Hippocampal formation (tissue), 2 donors: Measurements from ENCODE around the gene SERGEF.
"Not testable (repeated sequence)": the region's sequence is repeated elsewhere in the genome, so short reads cannot be mapped to it uniquely, and the experiment has no call there.

ENCODE experiments used
- DNase-seq, 2 donors: peaks; one replicate each; lab custom pipeline; 2025; lab: John Stamatoyannopoulos, UW

Gene SERGEF

DNA sequence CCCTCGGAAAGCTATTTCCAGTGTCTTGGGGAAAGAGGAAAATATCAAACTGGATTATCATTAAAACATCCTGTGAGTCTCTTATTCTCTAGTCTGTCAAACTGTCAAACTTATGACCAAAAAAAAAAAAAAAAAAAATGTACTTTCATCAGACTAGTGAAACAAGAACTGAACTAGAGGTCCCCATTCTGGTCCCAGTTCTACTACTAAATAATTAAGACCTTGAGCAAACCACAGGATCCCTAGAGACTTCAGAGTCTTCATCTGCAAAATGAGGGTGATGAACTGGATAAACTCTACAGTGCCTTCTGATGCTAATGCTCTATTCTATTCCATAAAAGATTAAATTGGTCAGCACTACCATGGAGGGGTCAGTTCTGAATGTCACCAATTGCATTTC, 105.8 kb downstream of the SERGEF start:
- no peak for DNase-seq

DNA sequence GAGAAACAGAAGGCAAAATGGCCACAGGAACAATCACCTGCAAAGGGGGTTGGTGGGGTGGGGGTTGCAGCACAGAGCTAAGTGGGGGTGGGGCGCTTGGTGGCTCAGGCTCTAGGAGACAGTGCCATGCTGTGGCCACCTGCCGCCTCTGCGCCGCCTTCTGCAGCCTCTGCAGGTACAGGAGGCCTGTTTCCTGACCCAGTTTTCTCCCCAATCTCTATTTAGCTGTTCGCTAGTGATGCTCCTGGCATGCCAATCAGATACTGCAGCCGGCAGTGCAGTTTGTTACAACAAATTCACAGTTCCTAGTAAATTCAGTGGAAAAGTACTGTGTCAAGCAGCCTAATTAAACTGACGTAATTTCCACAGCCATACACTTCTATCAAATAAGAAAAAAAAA, 106.4 kb downstream of the SERGEF start:
- peak in 1 of 2 donors; percentile 33 for DNase-seq

DNA sequence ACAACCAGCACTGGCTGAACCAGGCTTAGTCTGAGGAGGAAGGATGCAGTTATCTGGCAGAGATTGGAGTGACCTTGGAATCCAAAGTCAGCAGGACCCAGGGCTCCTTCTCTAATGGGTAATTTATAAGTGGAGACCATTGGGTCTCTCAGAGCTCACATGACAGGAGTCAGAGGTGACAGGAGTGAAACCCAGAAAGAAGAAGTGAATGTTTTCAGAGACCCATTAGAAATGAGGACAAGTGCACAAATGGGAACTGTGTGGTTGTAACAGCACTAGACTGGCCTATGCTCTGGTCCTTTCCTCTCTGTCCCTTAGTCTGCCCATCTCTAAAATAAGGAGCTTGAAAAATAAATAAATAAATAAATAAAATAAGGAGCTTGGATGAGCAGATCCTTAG, 107.4 kb downstream of the SERGEF start:
- no peak for DNase-seq

DNA sequence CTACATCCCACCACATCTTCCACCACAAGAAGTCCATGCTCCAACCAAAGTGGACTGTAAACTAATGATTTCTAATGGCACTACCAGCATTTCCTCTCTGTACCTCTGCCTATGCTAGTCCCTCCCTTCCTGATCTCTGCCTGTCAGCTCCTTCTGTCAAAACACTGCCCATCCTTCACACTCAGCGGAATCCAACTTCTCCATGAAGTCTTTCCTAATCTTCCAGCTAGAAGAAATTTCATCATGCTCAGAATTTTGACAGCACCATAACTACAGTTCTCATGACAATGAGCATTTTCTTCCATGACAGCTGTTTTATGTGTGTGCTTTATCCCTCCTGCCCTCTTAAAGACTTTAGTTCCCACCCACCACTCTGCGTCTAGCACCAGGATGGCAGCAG, 111.4 kb downstream of the SERGEF start:
- DNase-seq, result no peak

DNA sequence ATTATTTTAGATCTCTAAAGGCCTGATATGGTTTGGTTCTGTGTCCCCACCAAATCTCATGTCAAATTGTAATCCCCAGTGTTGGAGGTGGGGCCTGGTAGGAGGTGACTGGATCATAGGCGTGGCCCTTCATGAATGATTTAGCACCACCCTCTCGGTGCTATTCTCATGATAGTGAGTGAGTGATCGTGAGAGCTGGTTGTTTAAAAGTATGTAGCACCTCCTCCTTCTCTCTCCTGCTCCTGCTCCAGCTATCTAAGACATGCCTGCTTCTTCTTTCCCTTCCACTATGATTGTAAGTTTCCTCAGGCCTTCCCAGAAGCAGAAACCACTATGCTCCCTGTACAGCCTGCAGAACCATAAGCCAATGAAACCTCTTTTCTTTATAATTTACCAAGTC, 114.1 kb downstream of the SERGEF start:
- no peak for DNase-seq

DNA sequence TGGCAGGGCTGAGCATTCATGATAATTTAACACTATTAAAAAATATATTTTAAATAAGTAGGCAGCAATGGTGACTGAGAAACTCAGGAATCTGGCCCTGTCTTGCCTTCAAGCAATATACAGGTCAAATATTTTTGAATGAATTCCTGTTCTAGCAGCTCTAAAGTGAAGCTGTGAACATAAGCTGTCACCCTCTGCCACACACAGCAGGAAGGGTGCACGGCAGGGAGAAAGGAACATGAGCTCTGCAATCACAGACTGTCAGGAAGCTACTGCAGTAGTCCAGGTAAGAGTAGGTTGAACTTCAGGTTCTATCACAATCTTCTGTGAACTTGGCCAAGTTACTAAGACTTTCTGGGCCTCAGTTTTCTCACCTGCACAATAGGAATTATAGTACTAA, 114.8 kb downstream of the SERGEF start:
- no peak for DNase-seq

DNA sequence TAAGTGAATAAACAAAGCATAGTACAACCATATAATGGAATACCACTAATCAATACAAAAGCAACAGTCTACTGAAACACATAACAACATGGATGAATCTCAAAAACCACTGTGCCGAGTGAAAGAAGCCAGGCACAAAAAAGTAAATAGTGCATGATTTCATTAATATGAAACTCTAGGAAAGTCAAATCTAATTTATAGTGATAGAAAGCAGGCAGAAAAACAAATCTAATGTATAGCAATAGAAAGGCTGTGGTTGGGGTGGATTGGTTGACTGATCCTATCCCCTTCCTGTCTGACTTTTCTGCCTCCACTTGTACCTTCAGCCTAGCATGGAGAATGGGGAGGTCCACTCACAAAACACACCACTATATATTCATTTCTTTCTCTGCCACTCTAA, 115.4 kb downstream of the SERGEF start:
- DNase-seq, result no peak

DNA sequence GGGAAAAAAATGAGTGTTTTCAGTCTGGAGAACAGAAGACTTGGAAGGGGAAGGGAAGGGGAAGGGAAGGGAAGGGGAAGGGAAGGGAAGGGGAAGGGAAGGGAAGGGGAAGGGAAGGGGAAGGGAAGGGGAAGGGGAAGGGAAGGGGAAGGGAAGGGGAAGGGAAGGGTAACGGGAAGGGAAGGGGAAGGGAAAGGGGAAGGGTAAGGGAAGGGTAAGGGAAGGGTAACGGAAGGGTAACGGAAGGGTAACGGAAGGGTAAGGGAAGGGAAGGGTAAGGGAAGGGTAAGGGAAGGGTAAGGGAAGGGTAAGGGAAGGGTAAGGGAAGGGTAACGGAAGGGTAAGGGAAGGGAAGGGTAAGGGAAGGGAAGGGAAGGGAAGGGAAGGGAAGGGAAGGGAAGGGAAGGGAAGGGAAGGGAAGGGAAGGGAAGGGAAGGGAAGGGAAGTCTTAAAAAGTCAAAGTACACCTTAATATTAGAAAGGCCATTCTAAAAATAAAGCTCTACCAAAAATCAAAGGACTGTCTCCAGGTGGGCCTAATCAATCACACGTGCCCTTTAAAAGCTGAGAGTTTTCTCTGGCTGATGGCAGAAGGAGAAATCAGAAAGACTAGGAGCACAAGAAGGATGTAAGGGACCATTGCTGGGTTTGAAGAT, 116.2 kb downstream of the SERGEF start:
- not testable (repeated sequence) for DNase-seq

DNA sequence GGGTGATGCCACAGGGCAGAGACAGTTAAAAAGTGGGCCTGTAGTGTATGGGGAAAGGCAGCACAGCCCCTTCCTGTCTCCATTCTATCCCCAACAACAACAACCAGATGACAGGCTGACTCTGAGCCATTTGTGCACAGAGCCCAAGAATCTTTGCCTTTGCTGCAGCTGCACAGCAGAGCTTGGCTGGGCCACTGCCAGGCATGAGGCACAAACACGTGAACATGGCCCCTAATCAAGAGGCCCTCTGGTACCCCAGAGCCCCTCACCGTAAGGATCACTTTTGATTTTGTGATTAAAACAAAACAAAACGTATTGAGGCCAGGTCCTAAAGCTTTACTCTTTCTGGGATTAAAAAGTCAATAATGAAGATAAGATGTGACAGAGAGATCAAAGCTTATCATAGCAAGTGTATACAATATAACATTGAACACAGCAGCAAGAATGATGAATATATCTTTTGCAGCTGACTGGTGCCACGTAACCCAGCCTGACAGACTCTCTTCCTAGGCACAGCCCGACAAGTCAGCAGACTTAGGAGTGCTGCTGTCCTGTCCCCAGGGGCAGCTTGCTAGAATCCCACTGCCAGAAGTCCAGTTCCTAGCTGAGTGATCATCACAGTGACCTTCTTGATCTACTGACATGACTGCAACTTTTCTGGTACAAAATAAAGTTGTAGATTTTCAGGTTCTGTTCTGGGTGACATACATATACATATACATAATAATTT, 117.8 kb downstream of the SERGEF start:
- peak in 1 of 2 donors; percentile 41 for DNase-seq

DNA sequence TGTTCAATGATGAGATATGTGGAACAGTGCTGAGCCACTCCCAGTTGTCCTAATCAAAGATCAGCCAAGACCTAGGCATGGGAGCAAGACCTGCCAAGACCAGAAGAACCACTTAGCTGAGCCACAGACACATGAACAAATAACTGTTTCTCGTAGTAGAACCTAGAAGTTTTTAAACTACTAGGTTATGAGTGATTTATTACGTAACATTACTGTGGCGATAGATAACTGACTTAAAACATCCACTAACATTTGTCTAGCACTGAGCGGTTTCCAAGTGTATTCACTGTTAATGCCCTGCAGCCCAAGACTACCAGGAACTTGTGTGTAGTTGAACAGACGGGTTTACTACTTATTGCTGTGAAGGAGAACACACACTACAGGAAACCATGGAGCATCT, 120.4 kb downstream of the SERGEF start:
- DNase-seq, result no peak

DNA sequence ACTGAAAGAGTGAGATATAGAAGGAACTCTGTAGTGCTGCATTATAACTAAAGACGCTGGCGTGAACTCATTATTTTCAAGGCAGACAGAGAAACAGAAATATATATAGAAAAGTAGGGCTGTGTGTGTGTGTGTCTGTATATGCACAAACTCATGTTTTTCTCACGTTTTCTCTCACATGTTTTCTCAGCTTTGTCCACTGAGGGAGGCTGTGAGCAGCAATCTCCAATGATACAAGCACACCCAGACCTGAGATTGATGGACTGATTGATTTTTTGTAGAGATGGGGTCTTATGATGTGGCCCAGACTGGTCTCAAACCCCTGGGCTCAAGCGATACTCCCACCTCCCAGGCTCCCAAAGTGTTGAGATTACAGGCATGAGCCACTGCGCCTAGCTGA, 122.5 kb downstream of the SERGEF start:
- no peak for DNase-seq

DNA sequence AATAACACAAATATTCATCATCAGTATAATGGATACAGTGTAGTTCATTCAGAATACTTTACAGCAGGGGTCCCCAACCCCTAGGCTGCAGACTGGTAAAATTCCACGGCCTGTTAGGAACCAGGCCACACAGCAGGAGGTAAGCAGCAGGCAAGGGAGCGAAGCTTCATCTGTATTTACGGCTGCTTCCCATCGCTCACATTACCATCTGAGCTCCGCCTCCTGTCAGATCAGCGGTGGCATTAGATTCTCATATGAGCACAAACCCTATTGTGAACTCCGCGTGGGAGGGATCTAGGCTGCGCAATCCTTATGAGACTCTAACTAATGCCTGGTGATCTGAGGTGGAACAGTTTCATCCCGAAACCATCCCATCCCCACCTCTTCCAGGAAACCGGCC, 125.1 kb downstream of the SERGEF start:
- DNase-seq, result no peak

DNA sequence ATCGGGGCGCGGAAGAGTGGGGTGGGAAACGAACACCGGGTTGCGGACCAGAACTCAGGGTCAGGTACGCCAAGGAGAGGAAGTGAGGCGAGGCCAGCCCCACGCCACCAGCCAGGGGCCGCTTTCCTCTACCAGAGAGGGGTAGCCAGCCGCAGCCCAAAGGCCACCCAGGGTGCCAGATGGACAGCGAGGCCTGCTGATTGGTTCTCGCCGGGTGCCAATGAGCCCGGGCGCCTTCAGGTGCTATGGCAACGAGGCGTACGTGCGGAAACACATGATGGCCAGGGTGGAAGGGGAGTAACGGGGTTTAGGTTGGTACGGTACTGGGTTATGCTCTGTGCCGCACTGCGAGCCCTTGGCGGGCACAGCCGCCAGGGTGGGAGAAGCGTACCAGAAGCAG, 128.9 kb downstream of the SERGEF start:
- no peak for DNase-seq

DNA sequence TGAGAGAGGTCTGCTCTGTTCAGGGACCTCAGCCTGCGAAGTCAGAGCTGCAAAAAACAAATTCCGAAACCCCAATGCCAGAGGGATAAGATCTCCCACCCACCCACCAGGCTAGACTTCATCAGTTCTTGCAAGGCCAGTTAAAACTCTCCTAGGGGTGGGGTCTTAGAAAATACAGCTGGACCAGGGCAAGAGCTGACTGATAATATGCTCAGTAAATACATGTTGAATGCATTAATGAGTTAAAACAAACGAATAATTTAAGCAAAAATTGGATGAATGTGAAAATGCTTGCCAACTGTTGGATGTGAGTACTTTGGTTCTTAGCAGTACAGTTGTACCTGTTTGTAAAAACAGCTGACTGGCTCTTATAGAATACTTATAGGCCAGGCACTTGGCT, 129.8 kb downstream of the SERGEF start:
- DNase-seq, result no peak

DNA sequence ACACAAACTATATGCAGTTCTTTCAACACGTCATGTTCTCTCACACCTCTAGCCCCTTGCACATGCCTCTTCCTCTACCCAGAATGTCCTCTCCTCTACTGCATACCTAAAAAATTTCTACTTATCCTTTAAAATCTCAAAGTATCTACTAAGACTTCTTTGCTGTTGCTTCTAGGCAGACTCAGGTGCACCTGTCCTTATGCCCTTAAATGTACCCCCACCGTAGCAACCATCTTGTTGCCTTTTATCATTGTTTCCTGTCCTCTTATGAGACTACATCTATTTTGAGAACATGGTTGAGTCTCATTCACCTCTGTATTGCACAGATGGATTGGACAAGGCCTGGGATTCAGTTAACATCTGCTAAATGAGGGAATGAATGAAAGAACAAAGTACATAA, 134.1 kb downstream of the SERGEF start:
- DNase-seq, result no peak

DNA sequence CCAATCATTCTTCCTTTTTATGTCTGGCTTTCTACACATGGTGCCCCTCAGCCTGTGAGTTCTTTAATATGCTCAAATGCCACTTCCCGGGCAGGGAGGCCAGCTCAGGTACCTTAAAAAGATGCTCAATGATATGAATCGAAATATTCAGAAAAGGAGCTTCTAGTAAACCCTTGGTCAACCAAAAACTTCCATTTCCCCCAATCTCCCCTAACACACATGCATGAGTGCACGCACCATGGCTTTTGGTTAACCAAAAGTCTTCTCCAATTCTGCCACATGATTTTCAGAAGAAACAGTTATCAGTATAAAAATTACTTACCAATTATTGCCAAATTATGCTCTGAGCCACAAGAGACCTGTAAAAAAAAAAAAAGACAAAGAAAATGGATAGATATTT, 135.0 kb downstream of the SERGEF start:
- DNase-seq, result no peak

DNA sequence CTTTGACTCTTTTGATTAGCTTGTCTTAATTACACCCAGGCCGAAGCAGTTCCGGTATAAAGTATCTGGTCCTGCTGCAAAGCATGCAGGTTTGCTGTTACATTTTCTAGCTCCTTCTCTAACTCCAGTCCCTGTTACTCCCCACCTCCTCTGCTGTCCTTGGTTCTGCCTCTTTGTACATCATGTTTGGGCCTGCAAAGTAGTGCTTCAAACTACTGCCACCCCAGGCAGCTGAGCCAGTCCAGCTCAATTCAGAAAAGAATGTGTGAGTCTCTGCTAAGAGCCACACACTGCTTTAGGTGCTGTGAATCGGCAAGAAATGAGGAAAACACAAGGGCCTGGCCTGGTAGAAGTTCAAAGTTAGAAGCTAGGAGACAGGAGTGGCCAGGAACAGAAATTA, 136.0 kb downstream of the SERGEF start:
- DNase-seq, result no peak

DNA sequence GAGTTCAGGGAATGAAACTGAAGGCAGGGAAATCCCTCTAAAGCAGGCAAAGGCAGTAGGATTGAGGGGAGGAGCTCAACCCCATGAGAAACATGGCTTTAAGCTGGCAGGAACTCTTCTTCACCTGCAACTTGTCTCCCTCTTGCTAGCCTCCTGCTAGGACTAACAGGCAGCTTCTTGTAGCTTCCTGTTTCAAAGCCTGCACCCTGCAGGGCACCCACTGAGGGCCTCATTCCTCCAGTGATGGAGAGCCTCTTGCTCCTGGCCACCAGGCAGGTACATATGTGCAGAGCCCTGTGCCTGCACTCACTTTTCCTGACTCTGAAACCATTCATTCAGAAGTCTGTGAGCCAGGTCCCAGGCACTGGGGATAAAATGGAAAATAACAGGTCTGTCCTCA, 137.0 kb downstream of the SERGEF start:
- DNase-seq, result no peak

DNA sequence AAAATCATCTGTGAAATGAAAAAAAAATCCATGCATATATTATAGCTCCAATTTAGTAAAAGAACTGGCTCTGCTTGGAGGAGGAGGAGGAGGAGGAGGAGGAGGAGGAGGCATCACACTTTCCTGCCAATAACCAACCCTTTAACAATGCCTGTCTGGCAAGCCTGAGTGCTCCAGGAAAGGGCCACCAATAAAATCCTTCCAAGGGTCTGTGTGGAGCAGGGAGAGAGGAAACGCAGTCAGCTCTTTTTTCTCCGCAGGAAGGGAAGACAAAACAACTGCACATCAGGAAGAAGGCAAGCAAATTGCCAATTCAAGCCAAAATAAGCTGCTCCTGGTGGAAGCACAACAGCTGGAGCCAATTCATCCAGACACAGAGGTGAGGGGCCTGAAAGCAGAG, 139.3 kb downstream of the SERGEF start:
- DNase-seq, result peak in 1 of 2 donors; percentile 29

DNA sequence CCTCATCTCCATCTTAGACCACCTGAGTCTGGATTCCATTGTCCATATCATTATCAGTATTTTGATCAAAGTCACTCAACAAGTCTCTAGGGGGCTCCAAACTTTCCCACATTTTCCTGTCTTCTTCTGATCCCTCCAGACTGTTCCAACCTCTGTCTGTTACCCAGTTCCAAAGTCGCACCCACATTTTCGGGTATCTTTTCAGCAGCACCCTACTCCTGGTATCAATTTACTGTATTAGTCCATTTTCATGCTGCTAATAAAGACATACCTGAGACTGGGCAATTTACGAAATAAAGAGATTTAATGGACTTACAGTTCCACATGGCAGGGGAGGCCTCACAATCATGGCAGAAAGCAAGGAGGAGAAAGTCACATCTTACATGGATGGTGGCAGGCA, 144.4 kb downstream of the SERGEF start:
- not testable (repeated sequence) for DNase-seq

DNA sequence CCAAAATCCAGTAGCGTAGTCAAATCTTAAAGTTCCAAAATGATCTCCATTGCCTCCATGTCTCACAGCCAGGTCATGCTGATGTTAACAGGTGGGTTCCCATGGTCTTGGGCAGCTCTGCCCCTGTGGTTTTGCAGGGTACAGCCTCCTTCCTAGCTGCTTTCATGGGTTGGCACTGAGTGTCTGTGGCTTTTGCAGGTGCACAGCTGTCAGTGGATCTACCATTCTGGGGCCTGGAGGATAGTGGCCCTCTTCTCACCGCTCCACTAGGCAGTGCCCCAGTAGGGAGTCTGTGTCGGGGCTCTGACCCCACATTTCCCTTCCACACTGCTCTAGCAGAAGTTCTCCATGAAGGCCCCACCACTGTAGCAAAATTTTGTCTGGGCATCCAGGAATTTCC, 145.5 kb downstream of the SERGEF start:
- DNase-seq, result no peak

DNA sequence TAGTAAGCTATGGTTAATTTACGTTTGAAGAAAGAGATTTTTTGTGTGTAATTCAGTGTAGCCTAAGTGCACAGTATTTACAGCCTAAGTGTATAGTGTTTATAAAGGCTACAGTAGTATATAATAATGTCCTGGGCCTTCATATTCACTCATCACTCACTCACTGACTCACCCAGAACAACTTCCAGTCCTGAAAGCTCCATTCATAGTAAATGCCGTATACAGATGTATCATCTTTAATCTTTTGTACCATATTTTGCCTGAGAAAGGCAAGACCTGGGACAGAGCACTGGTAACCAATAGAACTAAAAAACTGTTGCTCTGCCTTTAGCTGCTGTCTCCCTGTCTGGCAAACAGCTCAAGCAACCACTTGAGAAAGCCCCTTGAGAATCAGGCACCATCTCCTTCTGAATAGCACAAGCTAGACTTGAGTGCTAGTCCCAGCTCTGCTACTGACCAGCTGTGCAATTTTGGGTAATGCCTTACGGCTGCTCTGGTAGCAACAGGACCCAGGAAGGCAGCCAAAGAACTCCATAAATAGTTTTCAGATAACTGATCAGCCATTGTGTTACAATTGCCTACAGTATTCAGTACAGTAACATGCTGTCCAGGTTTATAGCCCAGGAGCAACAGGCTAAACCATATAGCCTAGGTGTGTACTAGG, 146.9 kb downstream of the SERGEF start:
- no peak for DNase-seq

DNA sequence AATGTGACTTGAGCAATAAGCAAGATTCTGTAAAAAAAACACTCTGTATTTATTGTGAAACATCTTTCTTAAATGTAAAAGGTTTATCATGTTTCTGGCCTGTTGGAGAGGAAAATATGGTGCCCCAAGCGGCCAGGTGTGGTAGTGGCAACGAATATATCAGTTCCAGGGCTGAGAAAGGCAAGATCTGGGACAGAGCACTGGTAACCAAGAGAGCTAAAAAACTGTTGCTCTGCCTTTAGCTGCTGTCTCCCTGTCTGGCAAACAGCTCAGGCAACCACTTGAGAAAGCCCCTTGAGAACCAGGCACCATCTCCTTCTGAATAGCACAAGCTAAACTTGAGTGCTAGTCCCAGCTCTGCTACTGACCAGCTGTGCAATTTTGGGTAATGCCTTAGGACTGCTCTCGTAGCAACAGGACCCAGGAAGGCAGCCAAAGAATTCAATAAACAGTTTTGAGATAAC, 148.3 kb downstream of the SERGEF start:
- no peak for DNase-seq
